Esophagus (tissue), 2 donors: Measurements from ENCODE around the gene AP3S1. TPM values are rescaled to one million over a fixed set of nuclear protein-coding genes. Genes with fewer than 3 reads are reported as not detected.
A peak's percentile ranks its signal among the peaks of the same experiment; 100 is the strongest.

Experiments
- H3K27ac ChIP-seq, 2 donors: one replicate each; pipeline ENCODE4 v1.5.1; 2013; ENCODE audit warnings: low read depth in 2 of 2, mild to moderate bottlenecking in 2 of 2, inconsistent platforms in 1 of 2, low read length in 1 of 2, moderate library complexity in 1 of 2
- H3K27me3 ChIP-seq, 2 donors: one replicate each; pipeline ENCODE4 v1.6.1; 2013; ENCODE audit warnings: low read length in 2 of 2, control low read depth in 1 of 2, mild to moderate bottlenecking in 1 of 2; ENCODE audit not compliant: insufficient read depth in 2 of 2, control insufficient read depth in 1 of 2
- H3K36me3 ChIP-seq, 2 donors: one replicate each; pipeline ENCODE4 v1.6.1; 2013; ENCODE audit warnings: low read length in 1 of 2; ENCODE audit not compliant: control insufficient read depth in 2 of 2, insufficient read depth in 2 of 2
- H3K4me1 ChIP-seq, 2 donors: one replicate each; pipeline ENCODE4 v1.6.1; 2013; ENCODE audit warnings: low read length in 1 of 2; ENCODE audit not compliant: control insufficient read depth in 2 of 2, insufficient read depth in 2 of 2
- H3K4me3 ChIP-seq, 2 donors: one replicate each; pipeline ENCODE4 v1.5.1; 2013; ENCODE audit warnings: low read length in 2 of 2, mild to moderate bottlenecking in 2 of 2, low read depth in 1 of 2, moderate library complexity in 1 of 2
- H3K9me3 ChIP-seq, 2 donors: one replicate each; pipeline ENCODE4 v1.6.1; 2013; ENCODE audit warnings: mild to moderate bottlenecking in 2 of 2, low read depth in 1 of 2, low read length in 1 of 2, moderate library complexity in 1 of 2; ENCODE audit not compliant: control insufficient read depth in 2 of 2, insufficient read depth in 1 of 2
- WGBS, 2 donors: extraction: QIAGEN DNeasy Blood & Tissue Kit; methylation state at CpG; one replicate each; pipeline ENCODE4 v1.1.7; 2013; 5-methylcytosine and 5-hydroxymethylcytosine counted together
- polyA plus RNA-seq, 2 donors: library from polyadenylated mRNA; stranded (reverse); fragments of 200-250 nt; gene quantifications; one replicate each; pipeline ENCODE4 v1.2.3, GENCODE V29; 2013
- donor health status: healthy with polysubstance abuse.
- donor health status: Bipolar disorder and iron deficiency.

AP3S1 gene
- polyA plus RNA-seq, 2 donors, result 60.5 to 79.4 TPM

- Histone ChIP-seq H3K9me3 (no peaks in the 10 kb centered on the region), H3K4me1 (no peaks in the 10 kb centered on the region), H3K27me3 (no peaks in the 10 kb centered on the region), H3K36me3 (no peaks in the 10 kb centered on the region), H3K4me3 (no peak overlapping the region), H3K27ac (no peak overlapping the region)
- 86 to 91% methylated on average over 3 of the region's 3 CpGs for WGBS, 2 donors
Measured at GRCh38 chr5:115944501-115944900, 102.8 kb downstream of the AP3S1 start.

GRCh38 chr5:115946655-115947054, 104.9 kb downstream of the AP3S1 start:
- Histone ChIP-seq H3K4me3 (no peak overlapping the region), H3K27me3 (no peaks in the 10 kb centered on the region), H3K4me1 (no peaks in the 10 kb centered on the region), H3K27ac (no peak overlapping the region), H3K9me3 (no peaks in the 10 kb centered on the region), H3K36me3 (no peaks in the 10 kb centered on the region)
- 82 to 87% methylated on average over 2 of the region's 2 CpGs for WGBS, 2 donors

GRCh38 chr5:115947260-115947659, 105.5 kb downstream of the AP3S1 start:
- Histone ChIP-seq H3K27ac (no peak overlapping the region), H3K4me3 (no peak overlapping the region), H3K27me3 (no peaks in the 10 kb centered on the region), H3K9me3 (no peaks in the 10 kb centered on the region), H3K4me1 (no peaks in the 10 kb centered on the region), H3K36me3 (no peaks in the 10 kb centered on the region)
- WGBS, 2 donors, result 84 to 89% methylated on average over 2 of the region's 2 CpGs

GRCh38 chr5:115948091-115948534, 106.4 kb downstream of the AP3S1 start:
- H3K4me3 ChIP-seq, result no peak overlapping the region
- 59 to 64% methylated on average over 3 of the region's 3 CpGs for WGBS, 2 donors
- no peak overlapping the region for H3K27ac ChIP-seq
- H3K9me3 ChIP-seq, result no peaks in the 10 kb centered on the region
- no peaks in the 10 kb centered on the region for H3K4me1 ChIP-seq
- H3K36me3 ChIP-seq, result no peaks in the 10 kb centered on the region
- H3K27me3 ChIP-seq, result no peaks in the 10 kb centered on the region

- Histone ChIP-seq H3K4me3 (no peak overlapping the region), H3K27ac (no peak overlapping the region)
- 80 to 86% methylated on average over 1 of the region's 1 CpG for WGBS, 2 donors
Measured at GRCh38 chr5:115949096-115949495, 107.4 kb downstream of the AP3S1 start.

GRCh38 chr5:115952588-115952987, 110.9 kb downstream of the AP3S1 start:
- H3K4me1 ChIP-seq, result no peaks in the 10 kb centered on the region
- no peak overlapping the region for H3K27ac ChIP-seq
- no peaks in the 10 kb centered on the region for H3K9me3 ChIP-seq
- no peaks in the 10 kb centered on the region for H3K36me3 ChIP-seq
- no peak overlapping the region for H3K4me3 ChIP-seq
- no peaks in the 10 kb centered on the region for H3K27me3 ChIP-seq
- 57 to 62% methylated on average over 4 of the region's 4 CpGs for WGBS, 2 donors

More at GRCh38 chr5:115949096-115949495, 107.4 kb downstream of the AP3S1 start:
- Histone ChIP-seq H3K9me3 (no peaks in the 10 kb centered on the region), H3K27me3 (no peaks in the 10 kb centered on the region), H3K4me1 (no peaks in the 10 kb centered on the region), H3K36me3 (no peaks in the 10 kb centered on the region)

GRCh38 chr5:115954144-115954543, 112.4 kb downstream of the AP3S1 start:
- Histone ChIP-seq H3K9me3 (no peaks in the 10 kb centered on the region), H3K36me3 (no peaks in the 10 kb centered on the region), H3K27me3 (no peaks in the 10 kb centered on the region), H3K4me3 (no peak overlapping the region), H3K4me1 (no peaks in the 10 kb centered on the region), H3K27ac (no peak overlapping the region)

GRCh38 chr5:115956957-115957356, 115.2 kb downstream of the AP3S1 start:
- Histone ChIP-seq H3K9me3 (no peaks in the 10 kb centered on the region), H3K4me3 (no peak overlapping the region), H3K27ac (no peak overlapping the region), H3K36me3 (no peaks in the 10 kb centered on the region), H3K4me1 (peaks cover 3% of the 10 kb centered on the region in 2 donors), H3K27me3 (peaks cover 0 to 8% of the 10 kb centered on the region in 2 donors)
- WGBS, 2 donors, result 73 to 77% methylated on average over 6 of the region's 6 CpGs

- H3K27me3 ChIP-seq, result peaks cover 0 to 20% of the 10 kb centered on the region in 2 donors
- H3K4me1 ChIP-seq, result peaks cover 8 to 10% of the 10 kb centered on the region in 2 donors
- no peak overlapping the region for H3K4me3 ChIP-seq
- no peaks in the 10 kb centered on the region for H3K36me3 ChIP-seq
- H3K27ac ChIP-seq, result no peak overlapping the region
- 8 to 13% methylated on average over 42 of the region's 42 CpGs for WGBS, 2 donors
- peaks cover 4 to 6% of the 10 kb centered on the region in 2 donors for H3K9me3 ChIP-seq
Measured at GRCh38 chr5:115961381-115962238, 119.9 kb downstream of the AP3S1 start.

- H3K4me1 ChIP-seq, result peaks cover 8 to 10% of the 10 kb centered on the region in 2 donors
- 10% methylated on average over 18 of the region's 18 CpGs for WGBS, 2 donors
- H3K4me3 ChIP-seq, result peak within 1 kb of the TSS; percentile 32 to 40
- peaks cover 0 to 20% of the 10 kb centered on the region in 2 donors for H3K27me3 ChIP-seq
- no peak within 1 kb of the TSS for H3K27ac ChIP-seq
- peaks cover 4 to 6% of the 10 kb centered on the region in 2 donors for H3K9me3 ChIP-seq
- no peaks in the 10 kb centered on the region for H3K36me3 ChIP-seq
Measured at GRCh38 chr5:115962239-115962564, 120.5 kb downstream of the AP3S1 start, which contains the start of gene LVRN. Gene LVRN (plus strand): TSS chr5:115962475. CDS start chr5:115962618, 143 bp downstream.
